Right atrium auricular region (tissue), 2 donors: ENCODE measurements around the gene WARS2. TPM values are rescaled to one million over a fixed set of nuclear protein-coding genes. Genes with fewer than 3 reads are reported as not detected.
A peak's percentile ranks its signal among the peaks of the same experiment; 100 is the strongest.

Experiments used
- DNase-seq: peaks from one replicate; pipeline ENCODE4 v3.0.0-alpha.2; 2019; ENCODE audit warnings: low spot score
- H3K27ac ChIP-seq, 2 donors: fragments of 200-600 bp; sonication (generic); 1 replicate in 1 of 2; 2 replicates in 1 of 2; pipeline ENCODE4 v1.5.1; 2016 to 2019
- H3K27me3 ChIP-seq, 2 donors: fragments of 200-600 bp; sonication (generic); one replicate each; pipeline versions ENCODE4 v1.5.1 to v1.6.0; 2017 to 2019
- H3K36me3 ChIP-seq: fragments of 200-600 bp; sonication (generic); one replicate; pipeline ENCODE4 v1.5.1; 2016
- H3K4me1 ChIP-seq, 2 donors: fragments of 200-600 bp; sonication (generic); one replicate each; pipeline versions ENCODE4 v1.5.1 to v1.6.0; 2017 to 2019
- H3K4me3 ChIP-seq, 2 donors: fragments of 200-600 bp; sonication (generic); 1 replicate in 1 of 2; 2 replicates in 1 of 2; pipeline ENCODE4 v1.5.1; 2017 to 2019; ENCODE audit warnings: mild to moderate bottlenecking in 1 of 2, moderate library complexity in 1 of 2
- H3K9me3 ChIP-seq, 2 donors: fragments of 200-600 bp; sonication (generic); one replicate each; pipeline ENCODE4 v1.5.1; 2019
- CTCF ChIP-seq, 2 donors: fragments of 200-600 bp; sonication (generic); IDR thresholded peaks; one replicate each; pipeline ENCODE4 v1.5.1; 2019; ENCODE audit warnings: antibody characterized with exemption in 2 of 2
- total RNA-seq, 2 donors: library from RNA; depleted of rRNA; stranded (reverse); fragments of >200 nt; gene quantifications; one replicate each; pipeline ENCODE4 v1.1.0, GENCODE V29; 2016

The WARS2 gene
- total RNA-seq, 2 donors from 2014 or later, result 9.5 to 13.2 TPM

GRCh38 chr1:119001181-119002027, 139.0 kb downstream of the WARS2 start:
- Histone ChIP-seq H3K4me3 (peak overlapping the region in 1 of 2 donors; percentile 42), H3K36me3 (no peaks in the 10 kb centered on the region), H3K9me3 (no peaks in the 10 kb centered on the region), H3K4me1 (peaks cover 0 to 42% of the 10 kb centered on the region in 2 donors), H3K27me3 (peaks cover 40 to 63% of the 10 kb centered on the region in 2 donors), H3K27ac (peak overlapping the region; percentile 30 to 43)
- TF ChIP-seq CTCF (IDR thresholded peaks at IDR 0.05), result no peak
- DNase-seq, result no peak

GRCh38 chr1:119000371-119001180, 139.9 kb downstream of the WARS2 start:
- Histone ChIP-seq H3K4me1 (peaks cover 0 to 36% of the 10 kb centered on the region in 2 donors), H3K4me3 (peak overlapping the region in 1 of 2 donors; percentile 42), H3K27ac (peak overlapping the region; percentile 30 to 43), H3K9me3 (no peaks in the 10 kb centered on the region), H3K36me3 (no peaks in the 10 kb centered on the region), H3K27me3 (peaks cover 31 to 56% of the 10 kb centered on the region in 2 donors)
- no peak for DNase-seq
- no peak for TF ChIP-seq CTCF (IDR thresholded peaks at IDR 0.05)

- H3K4me3 ChIP-seq, result no peak overlapping the region
- TF ChIP-seq CTCF (IDR thresholded peaks at IDR 0.05), result no peak
- H3K4me1 ChIP-seq, result peaks cover 0 to 36% of the 10 kb centered on the region in 2 donors
- H3K36me3 ChIP-seq, result no peaks in the 10 kb centered on the region
- DNase-seq, result no peak
- H3K9me3 ChIP-seq, result no peaks in the 10 kb centered on the region
- no peak overlapping the region for H3K27ac ChIP-seq
- H3K27me3 ChIP-seq, result peaks cover 26 to 54% of the 10 kb centered on the region in 2 donors
Measured at GRCh38 chr1:118999348-119000071, 140.9 kb downstream of the WARS2 start.

GRCh38 chr1:118998171-118998570, 142.3 kb downstream of the WARS2 start:
- DNase-seq, result no peak
- Histone ChIP-seq H3K27me3 (peaks cover 31 to 57% of the 10 kb centered on the region in 2 donors), H3K36me3 (no peaks in the 10 kb centered on the region), H3K4me1 (peaks cover 0 to 36% of the 10 kb centered on the region in 2 donors), H3K9me3 (no peaks in the 10 kb centered on the region), H3K27ac (no peak overlapping the region), H3K4me3 (no peak overlapping the region)
- no peak for TF ChIP-seq CTCF (IDR thresholded peaks at IDR 0.05)

- Histone ChIP-seq H3K9me3 (no peaks in the 10 kb centered on the region), H3K27me3 (peaks cover 36 to 65% of the 10 kb centered on the region in 2 donors), H3K36me3 (no peaks in the 10 kb centered on the region), H3K4me1 (peaks cover 0 to 32% of the 10 kb centered on the region in 2 donors), H3K4me3 (no peak overlapping the region), H3K27ac (no peak overlapping the region)
- no peak for TF ChIP-seq CTCF (IDR thresholded peaks at IDR 0.05)
- DNase-seq, result no peak
Measured at GRCh38 chr1:118997225-118997624, 143.2 kb downstream of the WARS2 start.
